K562 (cell line): ENCODE results near the gene KCNN3. TPM values are rescaled to one million over a fixed set of nuclear protein-coding genes. Genes with fewer than 3 reads are reported as not detected.

Source experiments
- ATAC-seq: fragments of 200-7000 bp; cut with Tn5 transposase; 3 replicates; pipeline ENCODE4 v1.9.1; 2020; ENCODE audit warnings: moderate library complexity
- BruUV-seq: library from RNA; stranded (reverse); fragments of 400-500 nt; replicated peaks from 2 replicates; lab custom pipeline; 2021; lab: Mats Ljungman, UMichigan
- CTCF ChIA-PET: fragments of 300-600 bp; formaldehyde crosslinking; extraction: SDS; loops from one replicate; lab custom pipeline; 2021; ENCODE audit warnings: low intra/inter-chr PET ratio; lab: Yijun Ruan, JAX
- POLR2A ChIA-PET: fragments of 300-600, 350-650 bp; sonication (Branson Sonifier 250); formaldehyde crosslinking; extraction: SDS; loops from one replicate; lab custom pipeline; 2021; ENCODE audit warnings: antibody characterized with exemption, inconsistent platforms; lab: Yijun Ruan, JAX
- DNase-seq, 4 experiments: peaks; one replicate each; pipeline versions ENCODE4 v3.0.0 to v3.0.0-alpha.2; 2011 to 2018; ENCODE audit warnings: low spot score in 3 of 4, mixed read lengths in 3 of 4; ENCODE audit errors: extremely low read depth in 1 of 4
- FAIRE-seq: peaks from 2 replicates; lab custom pipeline; 2011; peaks lifted over from hg19 to GRCh38; lab: Jason Lieb, UNC
- H2AFZ ChIP-seq: 2 replicates; pipeline ENCODE4 v1.6.0; 2011; ENCODE audit warnings: low read depth, low read length, control low read depth, inconsistent platforms
- H3K27ac ChIP-seq: fragments of 200-600 bp; 3 replicates; pipeline ENCODE4 v1.8.0; 2011; ENCODE audit warnings: low read depth, mild to moderate bottlenecking, control low read depth, inconsistent platforms, low read length, moderate library complexity, mixed read lengths; ENCODE audit errors: extremely low read depth
- H3K27me3 ChIP-seq, 2 experiments: fragments of 300-600 bp in 1 of 2; 2 replicates in 1 of 2; 3 replicates in 1 of 2; pipeline versions ENCODE4 v1.6.0 to v1.8.0; 2011; ENCODE audit warnings: inconsistent platforms in 2 of 2, low read length in 2 of 2, mild to moderate bottlenecking in 1 of 2, mixed read lengths in 1 of 2, moderate library complexity in 1 of 2; ENCODE audit not compliant: control insufficient read depth in 2 of 2, insufficient read depth in 2 of 2
- H3K36me3 ChIP-seq: fragments of 300-600 bp; 3 replicates; pipeline ENCODE4 v1.8.0; 2011; ENCODE audit warnings: mild to moderate bottlenecking, low read length, inconsistent platforms; ENCODE audit not compliant: control insufficient read depth, insufficient read depth
- H3K4me1 ChIP-seq, 2 experiments: fragments of 200-600 bp in 1 of 2; replicated peaks in 1 of 2; 2 replicates in 1 of 2; 3 replicates in 1 of 2; pipeline versions ENCODE4 v1.5.1 to v1.8.0; 2011; ENCODE audit warnings: inconsistent platforms in 2 of 2, low read length in 2 of 2, mild to moderate bottlenecking in 1 of 2, mixed read lengths in 1 of 2, moderate library complexity in 1 of 2; ENCODE audit not compliant: control insufficient read depth in 2 of 2, insufficient read depth in 2 of 2
- H3K4me2 ChIP-seq: 2 replicates; pipeline ENCODE4 v1.6.1; 2011; ENCODE audit warnings: low read length, control low read depth, inconsistent platforms, mixed read lengths; ENCODE audit not compliant: insufficient read depth
- H3K4me3 ChIP-seq: fragments of 200-600 bp; sonication (generic), shearing (Covaris generic); 2 replicates; pipeline ENCODE4 v1.5.1; 2016; ENCODE audit warnings: control low read depth, inconsistent platforms
- H3K79me2 ChIP-seq: fragments of 200-600 bp; 3 replicates; pipeline ENCODE4 v1.8.0; 2011; ENCODE audit warnings: low read length, inconsistent platforms; ENCODE audit not compliant: control insufficient read depth, insufficient read depth
- H3K9ac ChIP-seq, 2 experiments: 2 replicates each; pipeline versions ENCODE4 v1.6.0 to v1.6.1; 2011; ENCODE audit warnings: low read depth in 2 of 2, low read length in 2 of 2, control low read depth in 1 of 2, inconsistent platforms in 1 of 2, mild to moderate bottlenecking in 1 of 2, mixed read lengths in 1 of 2; ENCODE audit not compliant: insufficient read depth in 1 of 2
- H3K9me1 ChIP-seq: one replicate; pipeline ENCODE4 v1.6.0; 2011; ENCODE audit warnings: inconsistent platforms, mild to moderate bottlenecking, low read length, moderate library complexity; ENCODE audit not compliant: control insufficient read depth, insufficient read depth
- H3K9me3 ChIP-seq: replicated peaks from 2 replicates; pipeline ENCODE4 v1.5.1; 2011; ENCODE audit warnings: low read depth, low read length, inconsistent platforms; ENCODE audit not compliant: control insufficient read depth, insufficient read depth
- H4K20me1 ChIP-seq: replicated peaks from 2 replicates; pipeline ENCODE4 v1.6.1; 2011; ENCODE audit warnings: low read length, inconsistent platforms, mixed read lengths; ENCODE audit not compliant: control insufficient read depth, insufficient read depth
- ARHGAP35 ChIP-seq: fragments of 450-650 bp; IDR thresholded peaks from 2 replicates; pipeline ENCODE4 v1.6.1; 2018; ENCODE audit not compliant: partially characterized antibody
- CCNT2 ChIP-seq: IDR thresholded peaks from 2 replicates; pipeline ENCODE4 v1.6.1; 2011; ENCODE audit warnings: borderline replicate concordance, low read depth, mild to moderate bottlenecking, moderate library complexity, mixed read lengths, low read length; ENCODE audit not compliant: insufficient read length; ENCODE audit errors: extremely low read depth
- JUND ChIP-seq, 2 experiments: IDR thresholded peaks; 2 replicates in 1 of 2; 3 replicates in 1 of 2; pipeline ENCODE4 v1.6.1; 2011; ENCODE audit warnings: borderline replicate concordance in 2 of 2, low read depth in 2 of 2, low read length in 2 of 2, improper control_type of control experiment in 1 of 2, missing biosample characterization in 1 of 2, missing genetic modification characterization in 1 of 2, missing genetic modification reagents in 1 of 2
- KDM5B ChIP-seq: fragments of 200-600 bp; sonication (generic); IDR thresholded peaks from 2 replicates; pipeline ENCODE4 v1.6.1; 2012; ENCODE audit warnings: low read depth, mild to moderate bottlenecking, moderate library complexity, low read length, control low read depth, inconsistent platforms; ENCODE audit not compliant: insufficient replicate concordance
- KLF16 ChIP-seq: IDR thresholded peaks from 2 replicates; pipeline ENCODE4 v1.6.1; 2016; ENCODE audit warnings: antibody characterized with exemption
- SETDB1 ChIP-seq: IDR thresholded peaks from one replicate; pipeline ENCODE4 v1.6.1; 2012; ENCODE audit warnings: low read length, control low read depth, inconsistent platforms
- SMAD4 ChIP-seq: fragments of 250-450 bp; sonication (Bioruptor Pico); conservative IDR thresholded peaks from 2 replicates; pipeline ENCODE4 v1.8.0; 2021; ENCODE audit warnings: inconsistent platforms, mild to moderate bottlenecking, moderate library complexity
- STAT5A ChIP-seq: IDR thresholded peaks from 2 replicates; pipeline ENCODE4 v1.6.1; 2012; ENCODE audit warnings: low read length, inconsistent platforms, borderline replicate concordance
- ZNF3 ChIP-seq: fragments of 250-450 bp; sonication (Bioruptor Pico); IDR thresholded peaks from 2 replicates; pipeline ENCODE4 v1.5.0; 2021; ENCODE audit warnings: mild to moderate bottlenecking, moderate library complexity
- ZNF696 ChIP-seq: fragments of 250-450 bp; sonication (Bioruptor Pico); conservative IDR thresholded peaks from 2 replicates; pipeline ENCODE4 v1.4.0; 2020; ENCODE audit warnings: mild to moderate bottlenecking, moderate library complexity
- WGBS: fragments of 100-300 bp; shearing (Covaris generic); methylation state at CpG from one replicate; pipeline ENCODE4 v1.1.6; 2016; ENCODE audit warnings: low coverage, mixed read lengths; ENCODE audit not compliant: insufficient coverage; ENCODE audit errors: missing lambda C conversion rate; 5-methylcytosine and 5-hydroxymethylcytosine counted together
- in situ Hi-C: fragments of 300-500 bp; cut with MboI; formaldehyde crosslinking; loops from 4 replicates; pipeline ENCODE4 v1.15.0; 2018; ENCODE audit warnings: inconsistent platforms, mixed read lengths
- intact Hi-C: fragments of 100-400 bp; cut with micrococcal nuclease; formaldehyde crosslinking; loops from 2 replicates; pipeline ENCODE4 v1.14.2; 2022
- polyA plus RNA-seq, 8 experiments: library from polyadenylated mRNA; depleted of rRNA in 4 of 8; stranded (reverse) in 5 of 8; unstranded in 3 of 8; fragments of >200 nt; fragmentation: Nextera tagmentation in 2 of 8; fragmentation: Illumina TruSeq in 1 of 8; extraction: Ambion mirVana in 2 of 8; extraction: Trizol in 1 of 8; gene quantifications; 2 replicates each; pipeline versions ENCODE4 v1.2.1 to v1.2.3, GENCODE V29; 2011 to 2014; ENCODE audit warnings: inconsistent platforms in 1 of 8, missing spikeins in 1 of 8
- total RNA-seq, 7 experiments: library from RNA; depleted of rRNA in 6 of 7; stranded (reverse); fragments of >200 nt in 6 of 7; fragmentation: Illumina TruSeq in 2 of 7; extraction: Trizol in 2 of 7; gene quantifications; 2 replicates each; pipeline versions ENCODE4 v1.2.1 to v1.2.3, GENCODE V29; 2011 to 2021; ENCODE audit warnings: low replicate concordance in 1 of 7
- TF ChIP-seq, protein P1 (sequence below): fragments of 250-450 bp; sonication (Bioruptor Pico); IDR thresholded peaks from 2 replicates; pipeline ENCODE4 v1.6.1; 2021; ENCODE audit warnings: mild to moderate bottlenecking
- TF ChIP-seq, protein P2 (sequence below): fragments of 250-450 bp; sonication (Bioruptor Pico); IDR thresholded peaks from 2 replicates; pipeline ENCODE4 v1.8.0; 2022; ENCODE audit warnings: inconsistent platforms
- TF ChIP-seq, protein P3 (sequence below): fragments of 450-650 bp; IDR thresholded peaks from 2 replicates; pipeline ENCODE4 v1.6.1; 2016; ENCODE audit warnings: antibody characterized with exemption
- TF ChIP-seq, protein P4 (sequence below): sonication (generic); formaldehyde crosslinking; IDR thresholded peaks from 2 replicates; pipeline ENCODE4 v1.8.1; 2023; ENCODE audit warnings: mild to moderate bottlenecking, missing genetic modification reagents

The KCNN3 gene
- total and polyA plus RNA-seq, 9 of the 15 experiments (the other 6 are each of a cell fraction or from before 2014, with no cell fraction given) = 0.02 to 0.03 TPM; not detected in 7

DNA sequence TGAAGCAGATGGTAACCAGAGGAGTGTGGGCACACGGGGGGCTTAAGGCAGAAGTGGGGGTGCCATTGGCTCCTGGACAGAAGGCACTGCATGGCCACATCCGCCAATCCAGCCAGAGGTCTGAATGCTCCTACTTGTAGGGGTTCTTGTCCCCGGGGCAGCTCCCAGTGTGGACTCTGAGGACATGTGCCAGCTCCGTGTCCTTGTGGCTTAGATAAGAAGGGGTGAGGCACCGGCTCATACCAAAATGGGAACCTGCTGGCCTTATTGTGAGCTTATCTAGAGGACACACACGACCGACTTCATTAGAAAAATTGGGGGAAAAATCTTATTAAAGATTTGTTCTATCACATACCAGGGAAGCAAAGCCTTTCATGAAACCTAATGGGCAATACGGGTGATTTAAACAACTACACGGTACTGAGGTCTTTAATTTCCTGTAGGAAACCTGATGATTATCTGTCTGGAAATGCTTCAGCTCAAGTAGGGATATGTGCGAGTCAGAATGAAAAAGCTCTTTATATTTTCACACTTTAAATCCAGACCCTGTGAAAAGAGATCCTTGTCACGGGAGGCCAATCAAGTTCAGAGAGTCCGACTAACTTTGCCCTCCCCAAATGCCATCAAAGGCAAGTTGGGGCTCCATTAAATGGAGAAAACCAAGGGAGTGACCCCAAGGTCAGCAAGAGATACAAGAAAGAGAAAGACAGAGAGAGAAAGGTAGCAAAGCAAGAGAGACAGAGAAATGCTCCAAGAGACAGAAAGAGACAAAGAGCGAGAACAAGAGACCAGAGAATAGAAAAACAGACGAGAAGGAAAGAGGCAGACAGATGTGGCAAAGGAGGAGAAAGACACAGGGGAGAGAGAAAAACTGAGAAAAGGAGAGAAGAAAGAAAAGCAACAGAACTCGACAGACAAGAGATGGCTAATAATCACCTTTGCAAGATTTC lies 14.1 kb upstream of the KCNN3 start:
- ChIA-PET POLR2A (interaction anchor here (0.6 to 1.4 kb wide), 7 partner anchors 8 to 958 kb away, joined by 3 to 4 read pairs (median 3); partner anchors contain the start of gene KCNN3), CTCF (no interaction called here)
- H2AFZ ChIP-seq = peak overlapping the region; percentile 52
- peak overlapping the region; percentile 50; the same call in 1 of the 2 replicates for H3K4me2 ChIP-seq
- H3K79me2 ChIP-seq = no peaks in the 10 kb centered on the region
- peak; percentile 80 for FAIRE-seq
- intact Hi-C loops = loop anchor here (2.0 kb wide), 1 partner anchor 53 kb away; the partner anchor contains the start of gene PMVK
- WGBS = 16% methylated on average over 15 of the region's 15 CpGs
- peak overlapping the region in 1 of 2 experiments; percentile 82; a peak in 2 of 4 replicates for H3K9ac ChIP-seq
- in situ Hi-C loops = loop anchor here (5.0 kb wide), 1 partner anchor 117 kb away; no protein-coding TSS in a partner anchor
- H4K20me1 ChIP-seq = no peaks in the 10 kb centered on the region
- ATAC-seq = peak; percentile 80
- BruUV-seq = no TSS peak
- H3K9me3 ChIP-seq = no peaks in the 10 kb centered on the region
- no peak overlapping the region for H3K4me3 ChIP-seq
- H3K27ac ChIP-seq = 0 out of 3 replicates have a peak overlapping the region, but pooled peaks have one; percentile 14
- peaks cover 28 to 48% of the 10 kb centered on the region in 2 experiments for H3K4me1 ChIP-seq
- H3K9me1 ChIP-seq = peaks cover 3% of the 10 kb centered on the region
- DNase-seq = peak; percentile 62 to 80 (median 67)
- H3K27me3 ChIP-seq = peaks cover 0 to 19% of the 10 kb centered on the region in 2 experiments; a peak in 2 of 5 replicates
- H3K36me3 ChIP-seq = no peaks in the 10 kb centered on the region
- TF ChIP-seq, protein P1, sequence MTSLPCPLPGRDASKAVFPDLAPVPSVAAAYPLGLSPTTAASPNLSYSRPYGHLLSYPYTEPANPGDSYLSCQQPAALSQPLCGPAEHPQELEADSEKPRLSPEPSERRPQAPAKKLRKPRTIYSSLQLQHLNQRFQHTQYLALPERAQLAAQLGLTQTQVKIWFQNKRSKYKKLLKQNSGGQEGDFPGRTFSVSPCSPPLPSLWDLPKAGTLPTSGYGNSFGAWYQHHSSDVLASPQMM (CRISPR knock-in tag) = no peak
- peak; percentile 37; the same call in 1 of the 2 replicates for TF ChIP-seq JUND (IDR thresholded peaks at IDR 0.05; ENCODE audit: borderline replicate concordance, low read depth, low read length)
- peak; percentile 19; the same call in 1 of the 3 replicates for TF ChIP-seq JUND (tag; IDR thresholded peaks at IDR 0.05; ENCODE audit: borderline replicate concordance, low read depth, low read length)
- peak; percentile 55 for TF ChIP-seq STAT5A
- TF ChIP-seq KDM5B = no peak
- no peak for TF ChIP-seq ZNF696 (CRISPR knock-in tag)
- TF ChIP-seq, protein P2, sequence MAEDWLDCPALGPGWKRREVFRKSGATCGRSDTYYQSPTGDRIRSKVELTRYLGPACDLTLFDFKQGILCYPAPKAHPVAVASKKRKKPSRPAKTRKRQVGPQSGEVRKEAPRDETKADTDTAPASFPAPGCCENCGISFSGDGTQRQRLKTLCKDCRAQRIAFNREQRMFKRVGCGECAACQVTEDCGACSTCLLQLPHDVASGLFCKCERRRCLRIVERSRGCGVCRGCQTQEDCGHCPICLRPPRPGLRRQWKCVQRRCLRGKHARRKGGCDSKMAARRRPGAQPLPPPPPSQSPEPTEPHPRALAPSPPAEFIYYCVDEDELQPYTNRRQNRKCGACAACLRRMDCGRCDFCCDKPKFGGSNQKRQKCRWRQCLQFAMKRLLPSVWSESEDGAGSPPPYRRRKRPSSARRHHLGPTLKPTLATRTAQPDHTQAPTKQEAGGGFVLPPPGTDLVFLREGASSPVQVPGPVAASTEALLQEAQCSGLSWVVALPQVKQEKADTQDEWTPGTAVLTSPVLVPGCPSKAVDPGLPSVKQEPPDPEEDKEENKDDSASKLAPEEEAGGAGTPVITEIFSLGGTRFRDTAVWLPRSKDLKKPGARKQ (CRISPR knock-in tag) = no peak
- TF ChIP-seq SETDB1 = no peak
- peak; percentile 57 for TF ChIP-seq ARHGAP35
- TF ChIP-seq SMAD4 (CRISPR knock-in tag) = peak; percentile 74
- TF ChIP-seq, protein P3, sequence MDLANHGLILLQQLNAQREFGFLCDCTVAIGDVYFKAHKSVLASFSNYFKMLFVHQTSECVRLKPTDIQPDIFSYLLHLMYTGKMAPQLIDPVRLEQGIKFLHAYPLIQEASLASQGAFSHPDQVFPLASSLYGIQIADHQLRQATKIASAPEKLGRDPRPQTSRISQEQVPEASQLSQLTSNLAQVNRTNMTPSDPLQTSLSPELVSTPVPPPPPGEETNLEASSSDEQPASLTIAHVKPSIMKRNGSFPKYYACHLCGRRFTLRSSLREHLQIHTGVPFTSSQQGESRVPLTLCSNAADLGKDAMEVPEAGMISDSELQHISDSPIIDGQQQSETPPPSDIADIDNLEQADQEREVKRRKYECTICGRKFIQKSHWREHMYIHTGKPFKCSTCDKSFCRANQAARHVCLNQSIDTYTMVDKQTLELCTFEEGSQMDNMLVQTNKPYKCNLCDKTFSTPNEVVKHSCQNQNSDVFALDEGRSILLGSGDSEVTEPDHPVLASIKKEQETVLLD = peak; percentile 39; the same call in 1 of the 2 replicates
- TF ChIP-seq CCNT2 = peak; percentile 78
- TF ChIP-seq KLF16 = peak; percentile 78
- TF ChIP-seq ZNF3 (CRISPR knock-in tag) = no peak
- TF ChIP-seq, protein P4, sequence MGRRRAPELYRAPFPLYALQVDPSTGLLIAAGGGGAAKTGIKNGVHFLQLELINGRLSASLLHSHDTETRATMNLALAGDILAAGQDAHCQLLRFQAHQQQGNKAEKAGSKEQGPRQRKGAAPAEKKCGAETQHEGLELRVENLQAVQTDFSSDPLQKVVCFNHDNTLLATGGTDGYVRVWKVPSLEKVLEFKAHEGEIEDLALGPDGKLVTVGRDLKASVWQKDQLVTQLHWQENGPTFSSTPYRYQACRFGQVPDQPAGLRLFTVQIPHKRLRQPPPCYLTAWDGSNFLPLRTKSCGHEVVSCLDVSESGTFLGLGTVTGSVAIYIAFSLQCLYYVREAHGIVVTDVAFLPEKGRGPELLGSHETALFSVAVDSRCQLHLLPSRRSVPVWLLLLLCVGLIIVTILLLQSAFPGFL (CRISPR knock-in tag) = no peak
